Activated T-cell treated with anti-CD3 and anti-CD28 coated beads, Interleukin-2, amount 50 U/mL, for 48 hours (primary cell): Measurements from ENCODE around the gene CROCC2.

Source experiments
- DNase-seq, 2 experiments: peaks; one replicate each; pipeline ENCODE4 v3.0.0-alpha.2; 2020

The CROCC2 gene

GRCh38 chr2:240959214-240959940, 53.2 kb downstream of the CROCC2 start:
- DNase-seq = peak in 1 of 2 experiments; percentile 7

- peak in 1 of 2 experiments; percentile 10 for DNase-seq
These were observed 53.8 kb downstream of the CROCC2 start for GRCh38 chr2:240959941-240960308.

GRCh38 chr2:240960309-240960970, 54.3 kb downstream of the CROCC2 start:
- DNase-seq = peak; percentile 1 to 7

GRCh38 chr2:240960971-240961876, 55.1 kb downstream of the CROCC2 start:
- peak in 1 of 2 experiments; percentile 12 for DNase-seq

GRCh38 chr2:240961910-240962299, 55.8 kb downstream of the CROCC2 start:
- DNase-seq = no peak

GRCh38 chr2:240962300-240963064, 56.3 kb downstream of the CROCC2 start:
- DNase-seq = peak in 1 of 2 experiments; percentile 15

GRCh38 chr2:240963065-240963867, 57.1 kb downstream of the CROCC2 start:
- DNase-seq = no peak

- no peak for DNase-seq
These were observed 58.0 kb downstream of the CROCC2 start for GRCh38 chr2:240963868-240964703.

GRCh38 chr2:240964704-240965295, 58.7 kb downstream of the CROCC2 start:
- no peak for DNase-seq

- DNase-seq = no peak
These were observed 59.3 kb downstream of the CROCC2 start for GRCh38 chr2:240965296-240965904.

GRCh38 chr2:240965905-240966456, 59.8 kb downstream of the CROCC2 start:
- no peak for DNase-seq

GRCh38 chr2:240966457-240966905, 60.3 kb downstream of the CROCC2 start:
- DNase-seq = no peak

- no peak for DNase-seq
These were observed 61.0 kb downstream of the CROCC2 start for GRCh38 chr2:240966906-240967680.

GRCh38 chr2:240967681-240968621, 61.8 kb downstream of the CROCC2 start:
- DNase-seq = no peak

GRCh38 chr2:240968731-240969624, 62.8 kb downstream of the CROCC2 start:
- no peak for DNase-seq

GRCh38 chr2:240970104-240970503, 64.0 kb downstream of the CROCC2 start:
- no peak for DNase-seq
